Measurements from ENCODE around the gene PKP3.

- TF ChIP-seq POLR2A (IDR thresholded peaks at IDR 0.05) = no peak
- TF ChIP-seq CTCF (IDR thresholded peaks at IDR 0.05) = no peak
- no peak for TF ChIP-seq POLR2AphosphoS5 (IDR thresholded peaks at IDR 0.05)
- TF ChIP-seq EP300 (IDR thresholded peaks at IDR 0.05) = no peak
Observed at GRCh38 chr11:454043-454442, 60.0 kb downstream of the PKP3 start.

All from stomach (tissue), 4 donors.